Regular cardiac myocyte (primary cell): ENCODE measurements around the gene ADGRF3. TPM values are rescaled to one million over a fixed set of nuclear protein-coding genes. Genes with fewer than 3 reads are reported as not detected.

Experiments
- total RNA-seq: library from RNA; depleted of rRNA; stranded (reverse); fragments of >200 nt; gene quantifications from 2 replicates; pipeline ENCODE4 v1.2.3, GENCODE V29; 2014

The ADGRF3 gene
- under 0.01 TPM in 2 replicates for total RNA-seq

GRCh38 chr2:26346454-26347053 is at the start of gene ADGRF3:
ADGRF3 (minus strand) TSS chr2:26346789; CDS start chr2:26346234, 555 bp downstream.

GRCh38 chr2:26345545-26346453 is 790 bp downstream of the ADGRF3 start, which contains the start of gene SELENOI:
SELENOI (plus strand) TSS chr2:26346143; CDS start chr2:26346233, 90 bp downstream.

Other genes starting within 250 kb of the ADGRF3 start
- gene GAREM2, start 173.7 kb downstream of the ADGRF3 start, total RNA-seq = 0.58 and 1.4 TPM in 2 replicates
- 135 and 136 TPM in 2 replicates for gene HADHA, start 102.2 kb downstream of the ADGRF3 start, total RNA-seq
- 79.8 and 104 TPM in 2 replicates for gene HADHB, start 101.8 kb downstream of the ADGRF3 start, total RNA-seq
- gene SELENOI, start 646 bp downstream of the ADGRF3 start, total RNA-seq = 19.7 and 32.2 TPM in 2 replicates
- gene DRC1, start 55.1 kb upstream of the ADGRF3 start, total RNA-seq = under 0.01 TPM in 1 of 2 replicates, not detected in the other
- gene OTOF, start 131.3 kb upstream of the ADGRF3 start, total RNA-seq = 0.19 and 0.28 TPM in 2 replicates